GM13976 (cell line): Measurements from ENCODE around the gene HSD17B3.

Source experiments
- DNase-seq: peaks from one replicate; pipeline ENCODE4 v3.0.0; 2012; ENCODE audit warnings: low spot score
- CTCF ChIP-seq: IDR thresholded peaks from 2 replicates; pipeline ENCODE4 v1.5.1; 2012; ENCODE audit warnings: borderline replicate concordance, mild to moderate bottlenecking; ENCODE audit not compliant: insufficient read depth; ENCODE audit errors: extremely low read depth, missing control alignments, control extremely low read depth
- in situ Hi-C: fragments of 300-500 bp; cut with MboI; formaldehyde crosslinking; loops from one replicate; pipeline ENCODE4 v1.12.0; 2022; ENCODE audit warnings: low sequenced_read_pairs, mixed read lengths, inconsistent platforms; ENCODE audit not compliant: unreplicated experiment

HSD17B3 gene

DNA sequence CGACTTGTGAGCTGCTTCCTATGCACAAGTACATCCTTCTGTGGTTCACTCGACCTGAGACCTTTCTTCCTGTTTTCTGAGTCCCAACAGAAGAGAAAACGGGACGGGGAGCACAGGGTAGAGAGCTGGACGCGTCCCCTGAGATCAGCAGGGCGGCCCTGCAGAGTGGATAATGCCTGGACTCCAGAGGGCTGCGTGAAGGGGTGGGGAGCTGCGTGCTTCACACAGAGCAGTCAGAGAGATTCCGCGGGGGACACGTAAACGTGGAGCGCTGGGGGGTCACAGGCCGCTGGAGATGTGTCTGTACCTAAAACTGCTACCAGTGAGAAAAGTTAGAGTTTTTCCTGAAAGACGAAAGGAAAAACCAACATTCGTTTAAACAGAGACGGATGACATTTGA, 46.3 kb downstream of the HSD17B3 start:
- no peak for DNase-seq
- in situ Hi-C loops, result no loop called here
- TF ChIP-seq CTCF, result no peak

- no peak for DNase-seq
- in situ Hi-C loops, result no loop called here
- no peak for TF ChIP-seq CTCF
These were observed 48.8 kb downstream of the HSD17B3 start for GRCh38 chr9:96253059-96253696.

DNA sequence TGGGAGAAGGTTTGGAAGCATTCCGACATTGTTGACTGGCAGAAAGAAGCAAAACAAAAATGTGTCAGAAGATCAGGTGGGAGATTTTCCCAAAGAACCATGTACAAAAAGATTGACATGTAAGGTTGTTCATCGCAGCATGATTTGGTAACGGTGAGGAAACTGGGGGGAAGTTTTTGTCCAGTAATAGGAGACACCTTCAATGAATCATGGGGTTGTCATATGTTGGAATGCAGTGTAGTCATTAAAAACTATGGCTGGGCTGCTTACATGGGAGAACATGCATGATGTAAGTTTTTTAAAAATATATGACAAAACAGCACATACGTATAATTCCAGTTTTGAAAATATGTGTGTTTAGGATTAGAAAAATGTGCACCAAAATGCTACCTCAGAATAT, 50.5 kb downstream of the HSD17B3 start:
- DNase-seq, result no peak
- no peak for TF ChIP-seq CTCF
- in situ Hi-C loops, result no loop called here

GRCh38 chr9:96249746-96250145, 52.2 kb downstream of the HSD17B3 start:
- TF ChIP-seq CTCF, result no peak
- in situ Hi-C loops, result no loop called here
- DNase-seq, result no peak

DNA sequence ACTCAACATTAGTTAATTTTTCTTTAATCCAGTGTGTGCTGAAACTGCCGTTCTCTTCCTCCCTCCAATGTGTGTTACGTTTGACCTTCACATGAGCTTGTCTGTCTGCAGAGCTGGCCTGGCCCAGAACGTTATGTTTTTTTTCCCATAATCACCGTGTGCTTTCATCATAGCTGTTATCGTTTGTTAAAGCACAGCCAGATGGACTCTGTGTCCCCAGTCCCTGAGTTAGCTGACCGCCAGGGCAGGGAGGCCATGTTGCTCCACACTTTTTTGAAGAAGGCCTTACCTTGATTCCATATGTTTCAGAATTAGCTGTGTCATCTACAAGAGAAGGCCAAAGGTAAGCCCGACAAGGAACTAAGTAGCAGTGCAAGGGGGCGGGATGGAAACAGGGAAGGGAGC, 55.7 kb downstream of the HSD17B3 start:
- in situ Hi-C loops, result no loop called here
- DNase-seq, result no peak
- TF ChIP-seq CTCF, result no peak

- in situ Hi-C loops, result no loop called here
- no peak for TF ChIP-seq CTCF
- no peak for DNase-seq
These were observed 56.6 kb downstream of the HSD17B3 start for GRCh38 chr9:96245399-96245798.
